ENCODE data around the gene RAB22A.
"Not testable (repeated sequence)": the region's sequence is repeated elsewhere in the genome, so short reads cannot be mapped to it uniquely, and the experiment has no call there.

The RAB22A gene

DNA sequence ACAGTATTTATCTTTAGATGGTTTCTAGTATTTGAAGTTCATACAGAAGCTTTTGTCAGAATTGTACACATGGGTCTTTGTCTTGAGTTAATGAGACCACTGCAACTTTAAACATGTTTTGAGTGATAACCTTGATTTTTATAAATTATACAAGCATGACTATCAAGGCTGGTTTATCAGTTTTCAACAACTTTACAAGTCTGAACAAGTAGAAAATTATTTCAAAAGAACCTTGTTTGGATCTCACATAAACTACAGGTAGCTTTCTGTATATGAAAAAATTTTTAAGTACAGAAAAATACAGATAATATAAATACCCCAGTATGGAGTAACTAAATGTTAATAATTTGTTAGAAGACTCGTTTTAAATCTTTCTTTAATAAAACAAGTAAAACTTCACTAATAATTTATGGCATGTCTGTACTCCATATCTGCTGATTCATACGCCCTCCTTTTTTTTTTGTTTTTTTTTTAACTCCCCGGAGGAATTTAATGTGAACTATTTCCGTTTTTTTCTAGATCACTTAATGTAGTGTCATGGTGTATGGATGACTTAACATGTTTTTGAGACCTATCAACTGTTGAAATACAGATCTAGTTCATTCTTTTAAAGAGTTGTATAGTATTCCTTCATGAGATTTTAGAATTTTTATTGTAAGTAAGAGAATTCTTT, 97.8 kb downstream of the RAB22A start:
- TF ChIP-seq CTCF (IDR thresholded peaks at IDR 0.05; ENCODE audit: control insufficient read depth, insufficient read depth, low read depth, low read length, missing control alignments), result no peak
- no peak for DNase-seq (ENCODE audit: low read depth)
- H3K4me3 ChIP-seq (ENCODE audit: control insufficient read depth, low read depth, low read length), result no peak overlapping the region

- no peak for TF ChIP-seq CTCF (IDR thresholded peaks at IDR 0.05; ENCODE audit: control insufficient read depth, insufficient read depth, low read depth, low read length, missing control alignments)
- H3K4me3 ChIP-seq (ENCODE audit: control insufficient read depth, low read depth, low read length), result no peak overlapping the region
- DNase-seq (ENCODE audit: low read depth), result no peak
Measured at GRCh38 chr20:58407966-58408557, 98.5 kb downstream of the RAB22A start.

- no peak for DNase-seq (ENCODE audit: low read depth)
- no peak for TF ChIP-seq CTCF (IDR thresholded peaks at IDR 0.05; ENCODE audit: control insufficient read depth, insufficient read depth, low read depth, low read length, missing control alignments)
- no peak overlapping the region for H3K4me3 ChIP-seq (ENCODE audit: control insufficient read depth, low read depth, low read length)
Measured at GRCh38 chr20:58408603-58409246, 99.2 kb downstream of the RAB22A start.

- H3K4me3 ChIP-seq (ENCODE audit: control insufficient read depth, low read depth, low read length); DNase-seq (ENCODE audit: low read depth): not testable (repeated sequence)
Measured at GRCh38 chr20:58414216-58414615, 104.7 kb downstream of the RAB22A start.

DNA sequence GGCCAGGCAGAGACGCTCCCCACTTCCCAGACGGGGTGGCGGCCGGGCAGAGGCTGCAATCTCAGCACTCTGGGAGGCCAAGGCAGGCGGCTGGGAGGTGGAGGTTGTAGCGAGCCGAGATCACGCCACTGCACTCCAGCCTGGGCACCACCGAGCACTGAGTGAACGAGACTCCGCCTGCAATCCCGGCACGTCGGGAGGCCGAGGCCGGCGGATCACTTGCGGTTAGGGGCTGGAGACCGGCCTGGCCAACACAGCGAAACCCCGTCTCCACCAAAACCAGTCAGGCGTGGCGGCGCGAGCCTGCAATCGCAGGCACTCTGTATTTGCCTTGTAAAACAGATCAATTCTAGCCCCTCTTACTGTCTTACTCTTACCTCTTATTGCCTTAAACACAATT, 105.3 kb downstream of the RAB22A start:
- H3K4me3 ChIP-seq (ENCODE audit: control insufficient read depth, low read depth, low read length); DNase-seq (ENCODE audit: low read depth): not testable (repeated sequence)

GRCh38 chr20:58416057-58416456, 106.5 kb downstream of the RAB22A start:
- H3K4me3 ChIP-seq (ENCODE audit: control insufficient read depth, low read depth, low read length), result no peak overlapping the region
- no peak for TF ChIP-seq CTCF (IDR thresholded peaks at IDR 0.05; ENCODE audit: control insufficient read depth, insufficient read depth, low read depth, low read length, missing control alignments)
- DNase-seq (ENCODE audit: low read depth), result no peak

DNA sequence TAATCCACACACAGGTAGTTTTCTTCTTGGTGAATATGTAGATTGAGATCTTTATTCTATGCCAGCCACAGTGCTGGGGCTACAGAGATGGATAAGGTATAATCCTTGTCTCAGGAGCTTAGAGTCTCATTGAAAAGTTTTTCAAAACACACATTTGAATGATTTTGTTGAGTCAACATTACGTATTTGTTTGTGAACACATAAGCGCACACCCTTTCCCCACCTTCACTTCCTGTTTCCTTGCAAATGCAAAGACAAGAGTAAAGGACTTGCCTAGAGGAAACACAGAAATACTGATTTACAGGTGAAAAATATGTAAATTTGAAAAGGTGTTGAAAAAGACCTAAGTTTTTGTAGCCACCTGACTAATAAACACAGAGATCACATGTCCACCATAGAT, 107.3 kb downstream of the RAB22A start:
- no peak overlapping the region for H3K4me3 ChIP-seq (ENCODE audit: control insufficient read depth, low read depth, low read length)
- TF ChIP-seq CTCF (IDR thresholded peaks at IDR 0.05; ENCODE audit: control insufficient read depth, insufficient read depth, low read depth, low read length, missing control alignments), result no peak
- DNase-seq (ENCODE audit: low read depth), result no peak

All from AG09309 (cell line).